ENCODE measurements around the gene AADACL3. TPM values are rescaled to one million over a fixed set of nuclear protein-coding genes. Genes with fewer than 3 reads are reported as not detected.

Gene AADACL3
- total RNA-seq, 2 experiments from 2014 or later, result not detected

- no peaks in the 10 kb centered on the region for H3K36me3 ChIP-seq (ENCODE audit: insufficient read depth, low read length)
- ChIA-PET CTCF (no interaction called here), POLR2A (no interaction called here)
- Mint-ChIP-seq H3K36me3 (ENCODE audit: low read depth) (no peaks in the 10 kb centered on the region), H3K27ac (no peak overlapping the region), H3K9me3 (no peaks in the 10 kb centered on the region), H3K27me3 (peaks cover 6% of the 10 kb centered on the region), H3K4me3 (no peak overlapping the region), H3K4me1 (ENCODE audit: low read depth) (no peaks in the 10 kb centered on the region)
- no peak for TF ChIP-seq CTCF (IDR thresholded peaks at IDR 0.05)
- peaks cover 4 to 5% of the 10 kb centered on the region in 2 experiments for H3K27me3 ChIP-seq (ENCODE audit: control insufficient read depth in 1 of 2, insufficient read depth in 2 of 2, low read length in 2 of 2)
- no peak overlapping the region for H3K4me3 ChIP-seq (ENCODE audit: low read length)
- no peak overlapping the region for H3K27ac ChIP-seq (ENCODE audit: low read depth in 1 of 2, low read length in 2 of 2)
- intact Hi-C loops (cut with DNase I, micrococcal nuclease), result no loop called here
- H3K4me1 ChIP-seq (ENCODE audit: insufficient read depth, low read length), result no peaks in the 10 kb centered on the region
- ATAC-seq (ENCODE audit: poor library complexity), result no peak
- no peaks in the 10 kb centered on the region for H3K9me3 ChIP-seq (ENCODE audit: control insufficient read depth in 1 of 2, insufficient read depth in 1 of 2, low read length in 2 of 2)
- no peak for DNase-seq
Observed at GRCh38 chr1:12709696-12710095, 6.2 kb upstream of the AADACL3 start.

- no peak for ATAC-seq (ENCODE audit: poor library complexity)
- no peaks in the 10 kb centered on the region for H3K36me3 Mint-ChIP-seq (ENCODE audit: low read depth)
- Histone ChIP-seq H3K27ac (ENCODE audit: low read depth in 1 of 2, low read length in 2 of 2) (no peak overlapping the region), H3K36me3 (ENCODE audit: insufficient read depth, low read length) (no peaks in the 10 kb centered on the region), H3K9me3 (ENCODE audit: control insufficient read depth in 1 of 2, insufficient read depth in 1 of 2, low read length in 2 of 2) (no peaks in the 10 kb centered on the region), H3K4me1 (ENCODE audit: insufficient read depth, low read length) (no peaks in the 10 kb centered on the region), H3K27me3 (ENCODE audit: control insufficient read depth in 1 of 2, insufficient read depth in 2 of 2, low read length in 2 of 2) (peaks cover 2 to 4% of the 10 kb centered on the region in 2 experiments), H3K4me3 (ENCODE audit: low read length) (no peak overlapping the region)
- ChIA-PET POLR2A (no interaction called here), CTCF (no interaction called here)
- no peaks in the 10 kb centered on the region for H3K9me3 Mint-ChIP-seq
- no peak for TF ChIP-seq CTCF (IDR thresholded peaks at IDR 0.05)
- H3K4me3 Mint-ChIP-seq, result no peak overlapping the region
- intact Hi-C loops (cut with DNase I, micrococcal nuclease), result no loop called here
- H3K4me1 Mint-ChIP-seq (ENCODE audit: low read depth), result no peaks in the 10 kb centered on the region
- no peak overlapping the region for H3K27ac Mint-ChIP-seq
- H3K27me3 Mint-ChIP-seq, result peaks cover 13% of the 10 kb centered on the region
- DNase-seq, result no peak
Observed at GRCh38 chr1:12711536-12711935, 4.4 kb upstream of the AADACL3 start.

- H3K27me3 ChIP-seq (ENCODE audit: control insufficient read depth in 1 of 2, insufficient read depth in 2 of 2, low read length in 2 of 2), result peaks cover 0 to 4% of the 10 kb centered on the region in 2 experiments
- Mint-ChIP-seq H3K36me3 (ENCODE audit: low read depth) (no peaks in the 10 kb centered on the region), H3K27me3 (peaks cover 16% of the 10 kb centered on the region), H3K4me3 (no peak overlapping the region), H3K27ac (no peak overlapping the region), H3K9me3 (no peaks in the 10 kb centered on the region), H3K4me1 (ENCODE audit: low read depth) (no peaks in the 10 kb centered on the region)
- CTCF ChIA-PET, result no interaction called here
- no peaks in the 10 kb centered on the region for H3K36me3 ChIP-seq (ENCODE audit: insufficient read depth, low read length)
- no peak overlapping the region for H3K27ac ChIP-seq (ENCODE audit: low read depth in 1 of 2, low read length in 2 of 2)
- no peaks in the 10 kb centered on the region for H3K4me1 ChIP-seq (ENCODE audit: insufficient read depth, low read length)
- intact Hi-C loops (cut with DNase I, micrococcal nuclease), result no loop called here
- POLR2A ChIA-PET, result no interaction called here
- no peaks in the 10 kb centered on the region for H3K9me3 ChIP-seq (ENCODE audit: control insufficient read depth in 1 of 2, insufficient read depth in 1 of 2, low read length in 2 of 2)
- DNase-seq, result no peak
- H3K4me3 ChIP-seq (ENCODE audit: low read length), result no peak overlapping the region
- TF ChIP-seq CTCF (IDR thresholded peaks at IDR 0.05), result no peak
- ATAC-seq (ENCODE audit: poor library complexity), result no peak
Observed at GRCh38 chr1:12712076-12712475, 3.8 kb upstream of the AADACL3 start.

All from CD4-positive, alpha-beta T cell (primary cell).